HG02623 (cell line): Measurements from ENCODE around the gene CORO1A.
"Not testable (repeated sequence)": the region's sequence is repeated elsewhere in the genome, so short reads cannot be mapped to it uniquely, and the experiment has no call there.

Experiments used
- ATAC-seq: cut with Tn5 transposase; IDR thresholded peaks from one replicate; pipeline ENCODE4 v1.9.1; 2021; ENCODE audit warnings: moderate library complexity; ENCODE audit not compliant: unreplicated experiment

CORO1A gene

GRCh38 chr16:30169416-30169815 lies 14.0 kb upstream of the CORO1A start:
- not testable (repeated sequence) for ATAC-seq

DNA sequence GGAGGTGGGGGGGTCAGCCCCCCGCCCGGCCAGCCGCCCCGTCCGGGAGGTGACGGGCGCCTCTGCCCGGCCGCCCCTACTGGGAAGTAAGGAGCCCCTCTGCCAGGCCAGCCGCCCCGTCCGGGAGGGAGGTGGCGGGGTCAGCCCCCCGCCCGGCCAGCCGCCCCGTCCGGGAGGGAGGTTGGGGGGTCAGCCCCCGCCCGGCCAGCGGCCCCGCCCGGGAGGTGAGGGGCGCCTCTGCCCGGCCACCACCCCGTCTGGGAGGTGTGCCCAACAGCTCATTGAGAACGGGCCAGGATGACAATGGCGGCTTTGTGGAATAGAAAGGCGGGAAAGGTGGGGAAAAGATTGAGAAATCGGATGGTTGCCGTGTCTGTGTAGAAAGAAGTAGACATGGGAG lies 13.3 kb upstream of the CORO1A start:
- ATAC-seq, result not testable (repeated sequence)

GRCh38 chr16:30173054-30173453 lies 10.3 kb upstream of the CORO1A start:
- no peak for ATAC-seq

DNA sequence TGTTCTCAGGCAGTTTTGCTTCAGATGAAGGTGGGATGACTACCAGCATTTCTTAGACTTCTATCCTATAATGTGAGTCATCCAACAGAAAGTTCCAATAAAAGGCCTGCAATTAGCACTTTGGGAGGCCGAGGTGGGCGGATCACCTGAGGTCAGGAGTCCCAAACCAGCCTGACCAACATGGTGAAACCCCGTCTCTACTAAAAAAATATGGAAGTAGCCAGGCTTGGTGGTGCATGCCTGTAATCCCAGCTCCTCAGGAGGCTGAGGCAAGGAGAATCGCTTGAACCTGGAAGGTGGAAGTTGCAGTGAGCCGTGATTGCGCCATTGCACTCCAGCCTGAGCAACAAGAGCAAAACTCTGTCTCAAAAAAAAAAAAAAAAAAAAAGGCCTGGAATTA lies 6.5 kb upstream of the CORO1A start:
- ATAC-seq, result not testable (repeated sequence)

GRCh38 chr16:30179195-30179594 lies 4.2 kb upstream of the CORO1A start:
- ATAC-seq, result no peak

DNA sequence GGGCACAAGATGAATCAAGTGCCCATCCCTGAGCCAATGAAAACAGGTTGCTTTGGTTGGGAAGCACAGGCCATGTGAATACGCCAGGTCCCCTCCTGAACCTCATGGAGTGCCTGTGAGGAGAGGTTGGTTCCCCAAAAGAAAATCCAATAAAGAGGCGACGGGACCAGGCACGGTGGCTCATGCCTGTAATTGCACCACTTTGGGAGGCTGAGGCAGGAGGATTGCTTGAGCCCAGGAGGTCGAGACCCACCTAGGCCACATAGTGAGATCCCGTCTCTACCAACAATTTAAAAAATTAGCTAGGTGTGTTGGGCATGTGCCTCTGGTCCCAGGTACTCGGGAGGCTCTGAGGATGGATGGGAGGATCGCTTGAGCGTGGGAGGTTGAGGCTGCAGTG lies 3.5 kb upstream of the CORO1A start:
- ATAC-seq, result no peak

DNA sequence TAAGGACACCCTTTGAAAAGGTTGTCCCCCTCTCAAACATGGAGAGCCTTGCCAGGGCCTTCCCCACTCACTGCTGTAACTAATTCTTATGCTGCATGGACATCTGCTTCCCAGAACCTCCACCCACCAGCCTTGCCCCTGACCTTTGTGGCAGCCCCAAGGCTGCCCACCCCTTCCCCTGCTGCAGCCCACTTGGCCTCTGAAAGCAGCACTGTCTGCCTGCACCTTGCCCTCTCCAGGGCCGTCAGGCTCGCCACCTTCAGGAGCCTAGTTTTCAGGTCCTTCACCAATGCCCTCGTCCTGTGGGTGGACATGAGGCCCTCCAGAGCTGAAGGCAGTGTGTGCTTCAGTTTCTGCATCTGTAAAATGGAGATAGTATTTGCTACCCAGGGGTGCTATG lies 2.7 kb upstream of the CORO1A start:
- ATAC-seq, result no peak

- ATAC-seq, result peak; percentile 19
Observed at GRCh38 chr16:30184096-30184890, 891 bp downstream of the CORO1A start.

DNA sequence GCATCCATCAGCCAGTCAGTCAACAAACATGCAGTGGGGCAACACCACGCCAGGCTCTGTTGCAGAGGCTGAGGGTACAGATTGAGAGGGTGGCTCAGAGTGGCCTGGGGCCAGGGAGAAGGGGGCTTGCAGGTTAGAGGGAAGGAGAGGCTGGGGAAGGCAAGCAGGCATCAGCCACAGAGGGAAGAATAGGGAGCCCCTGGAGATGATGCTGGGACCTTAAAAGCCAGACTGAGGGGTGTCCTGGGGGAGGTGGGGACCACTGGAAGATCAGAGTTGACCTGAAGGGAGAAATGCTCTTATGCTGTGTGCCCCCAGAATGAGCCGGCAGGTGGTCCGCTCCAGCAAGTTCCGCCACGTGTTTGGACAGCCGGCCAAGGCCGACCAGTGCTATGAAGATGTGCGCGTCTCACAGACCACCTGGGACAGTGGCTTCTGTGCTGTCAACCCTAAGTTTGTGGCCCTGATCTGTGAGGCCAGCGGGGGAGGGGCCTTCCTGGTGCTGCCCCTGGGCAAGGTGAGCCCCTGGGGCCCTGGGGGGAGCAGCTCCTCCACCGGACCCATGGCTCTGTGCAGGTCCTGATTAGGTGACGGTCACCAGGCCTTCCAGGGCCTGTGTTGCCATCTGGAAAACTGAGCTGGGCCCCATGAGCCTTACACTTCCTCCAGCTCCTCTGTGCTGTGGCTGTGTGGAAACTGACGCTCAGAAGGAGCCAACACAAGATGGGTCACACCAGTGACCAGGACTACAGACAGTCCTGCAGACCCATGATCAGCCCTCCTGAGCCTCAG lies 1.7 kb downstream of the CORO1A start:
- ATAC-seq, result no peak

GRCh38 chr16:30185683-30186421 lies 2.5 kb downstream of the CORO1A start:
- ATAC-seq, result no peak

- ATAC-seq, result no peak
Observed at GRCh38 chr16:30186444-30186781, 3.0 kb downstream of the CORO1A start.

DNA sequence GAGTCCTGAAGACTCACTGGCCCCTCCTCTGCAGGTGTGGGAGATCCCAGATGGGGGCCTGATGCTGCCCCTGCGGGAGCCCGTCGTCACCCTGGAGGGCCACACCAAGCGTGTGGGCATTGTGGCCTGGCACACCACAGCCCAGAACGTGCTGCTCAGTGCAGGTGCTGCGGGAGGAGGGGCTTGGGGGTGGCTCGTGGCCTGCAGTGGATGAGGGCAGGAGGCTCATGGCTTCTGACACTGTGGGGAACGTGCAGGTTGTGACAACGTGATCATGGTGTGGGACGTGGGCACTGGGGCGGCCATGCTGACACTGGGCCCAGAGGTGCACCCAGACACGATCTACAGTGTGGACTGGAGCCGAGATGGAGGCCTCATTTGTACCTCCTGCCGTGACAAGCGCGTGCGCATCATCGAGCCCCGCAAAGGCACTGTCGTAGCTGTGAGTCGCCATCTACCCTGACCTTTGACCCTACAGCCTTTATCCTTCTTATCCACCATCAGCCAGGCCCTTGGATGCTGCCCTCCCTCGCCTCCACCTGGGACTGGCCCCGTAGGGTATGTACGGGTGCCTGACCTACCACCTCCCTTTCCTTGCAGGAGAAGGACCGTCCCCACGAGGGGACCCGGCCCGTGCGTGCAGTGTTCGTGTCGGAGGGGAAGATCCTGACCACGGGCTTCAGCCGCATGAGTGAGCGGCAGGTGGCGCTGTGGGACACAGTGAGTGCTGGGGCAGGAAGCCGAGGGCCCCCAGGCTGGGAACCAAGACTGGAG lies 3.6 kb downstream of the CORO1A start:
- ATAC-seq, result no peak

- ATAC-seq, result no peak
Observed at GRCh38 chr16:30187556-30187865, 4.1 kb downstream of the CORO1A start.

DNA sequence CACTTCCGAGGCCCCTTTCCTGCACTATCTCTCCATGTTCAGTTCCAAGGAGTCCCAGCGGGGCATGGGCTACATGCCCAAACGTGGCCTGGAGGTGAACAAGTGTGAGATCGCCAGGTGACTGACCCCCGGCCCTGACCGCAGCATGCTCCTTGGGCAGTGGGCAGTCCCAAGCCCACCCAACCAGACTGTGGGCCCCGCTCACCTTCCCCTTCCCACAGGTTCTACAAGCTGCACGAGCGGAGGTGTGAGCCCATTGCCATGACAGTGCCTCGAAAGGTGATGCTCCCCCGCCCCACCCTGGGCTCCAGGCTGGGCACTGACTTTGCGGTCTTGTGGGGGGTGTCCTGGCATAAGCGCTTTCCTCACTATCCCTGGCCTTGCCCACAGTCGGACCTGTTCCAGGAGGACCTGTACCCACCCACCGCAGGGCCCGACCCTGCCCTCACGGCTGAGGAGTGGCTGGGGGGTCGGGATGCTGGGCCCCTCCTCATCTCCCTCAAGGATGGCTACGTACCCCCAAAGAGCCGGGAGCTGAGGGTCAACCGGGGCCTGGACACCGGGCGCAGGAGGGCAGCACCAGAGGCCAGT lies 4.7 kb downstream of the CORO1A start:
- ATAC-seq, result no peak

GRCh38 chr16:30191158-30191557 lies 7.8 kb downstream of the CORO1A start:
- not testable (repeated sequence) for ATAC-seq

GRCh38 chr16:30193098-30193497 lies 9.7 kb downstream of the CORO1A start:
- not testable (repeated sequence) for ATAC-seq

- peak; percentile 86 for ATAC-seq
Observed at GRCh38 chr16:30193615-30194014, 10.2 kb downstream of the CORO1A start, which contains the start of the genes BOLA2B and SLX1A. Gene BOLA2B, minus strand, starts transcription at chr16:30193666. Its CDS starts 71 bp downstream, at chr16:30193595. Gene SLX1A, plus strand, starts transcription at chr16:30193875. Its CDS starts 210 bp downstream, at chr16:30194085.

DNA sequence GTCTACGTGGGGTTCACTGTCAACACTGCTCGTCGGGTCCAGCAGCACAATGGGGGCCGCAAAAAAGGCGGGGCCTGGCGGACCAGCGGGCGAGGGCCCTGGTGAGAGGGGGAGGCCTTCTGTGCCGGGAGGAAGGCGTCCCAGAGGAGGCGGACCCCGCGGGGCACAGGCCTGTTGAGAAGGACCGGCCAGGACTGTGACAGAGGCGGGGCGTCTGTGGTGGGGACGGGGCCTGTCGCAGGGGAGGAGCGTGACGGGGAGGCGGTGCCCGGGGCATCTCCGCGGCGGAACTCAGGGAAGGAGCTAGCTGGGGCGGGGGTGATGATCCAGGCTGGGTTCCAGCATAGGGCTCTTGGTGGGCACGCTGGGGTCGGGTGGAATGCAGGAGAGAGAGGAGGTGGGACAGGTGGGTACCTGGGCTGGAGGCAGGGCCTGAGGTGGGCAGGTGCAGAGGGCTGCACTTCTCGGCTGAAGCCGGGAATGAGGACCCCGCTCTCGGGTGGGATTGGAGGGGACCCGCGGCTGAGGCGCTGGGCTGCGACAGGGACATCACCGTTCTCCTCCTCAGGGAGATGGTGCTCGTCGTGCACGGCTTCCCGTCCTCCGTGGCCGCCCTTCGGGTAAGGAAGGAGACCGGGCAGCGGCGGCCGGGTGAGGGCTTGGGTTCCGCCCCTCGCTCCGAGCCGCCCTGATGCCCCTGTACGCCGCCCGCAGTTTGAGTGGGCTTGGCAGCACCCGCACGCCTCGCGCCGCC lies 10.9 kb downstream of the CORO1A start:
- peak; percentile 49 for ATAC-seq

DNA sequence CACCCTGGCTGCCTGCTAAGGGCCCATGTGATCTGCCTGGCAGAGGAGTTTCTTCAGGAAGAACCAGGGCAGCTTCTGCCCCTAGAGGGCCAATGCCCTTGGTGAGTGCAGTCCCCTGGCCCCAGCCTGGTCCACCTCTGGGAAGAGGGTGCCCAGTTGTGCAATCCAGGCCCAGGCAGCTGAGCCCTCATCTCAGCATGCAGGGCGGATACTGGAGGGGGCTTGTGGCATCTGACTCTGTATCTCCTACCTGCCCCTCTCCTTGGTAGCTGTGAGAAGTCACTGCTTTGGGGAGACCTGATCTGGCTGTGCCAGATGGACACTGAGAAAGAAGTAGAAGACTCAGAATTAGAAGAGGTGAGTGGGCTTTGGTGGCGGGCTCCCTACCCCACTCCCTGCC lies 13.6 kb downstream of the CORO1A start:
- ATAC-seq, result not testable (repeated sequence)

- not testable (repeated sequence) for ATAC-seq
Observed at GRCh38 chr16:30199049-30199448, 15.6 kb downstream of the CORO1A start, which contains the start of gene SULT1A3. Gene SULT1A3, plus strand, starts transcription at chr16:30199255. Its CDS starts 1,474 bp downstream, at chr16:30200729.
